Prostate gland (tissue), 2 donors: ENCODE data around the gene DYRK4. TPM values are rescaled to one million over a fixed set of nuclear protein-coding genes. Genes with fewer than 3 reads are reported as not detected.

Experiments used
- DNase-seq: peaks from one replicate; pipeline ENCODE4 v3.0.0-alpha.2; 2019; ENCODE audit warnings: low spot score
- H3K27ac ChIP-seq, 2 donors: fragments of 200-600 bp; sonication (generic); 2 replicates each; pipeline ENCODE4 v1.5.1; 2017 to 2019
- H3K27me3 ChIP-seq: fragments of 200-600 bp; sonication (generic); replicated peaks from 2 replicates; pipeline ENCODE4 v1.5.1; 2019; ENCODE audit not compliant: insufficient read depth
- H3K36me3 ChIP-seq, 2 donors: fragments of 200-600 bp; sonication (generic); 1 replicate in 1 of 2; 2 replicates in 1 of 2; pipeline versions ENCODE4 v1.5.1 to v1.8.1; 2017 to 2019
- H3K4me1 ChIP-seq: fragments of 200-600 bp; sonication (generic); replicated peaks from 2 replicates; pipeline ENCODE4 v1.5.1; 2019
- H3K4me3 ChIP-seq, 2 donors: fragments of 200-600 bp; sonication (generic); 2 replicates each; pipeline ENCODE4 v1.5.1; 2017 to 2019
- H3K9me3 ChIP-seq: fragments of 200-600 bp; sonication (generic); 2 replicates; pipeline ENCODE4 v1.5.1; 2017
- CTCF ChIP-seq, 4 experiments: fragments of 200-600 bp in 2 of 4; fragments of 450-650 bp in 2 of 4; sonication (generic) in 2 of 4; IDR thresholded peaks; 1 replicate in 3 of 4; 2 replicates in 1 of 4; pipeline ENCODE4 v1.5.1; 2016 to 2019; ENCODE audit warnings: antibody characterized with exemption in 4 of 4, mild to moderate bottlenecking in 2 of 4, moderate library complexity in 2 of 4
- POLR2A ChIP-seq: fragments of 450-650 bp; IDR thresholded peaks from one replicate; pipeline ENCODE4 v1.6.1; 2016; ENCODE audit warnings: antibody characterized with exemption, mild to moderate bottlenecking
- POLR2AphosphoS5 ChIP-seq: sonication (generic); formaldehyde crosslinking; IDR thresholded peaks from one replicate; pipeline ENCODE4 v1.6.1; 2017; ENCODE audit warnings: antibody characterized with exemption
- WGBS: methylation state at CpG from one replicate; pipeline ENCODE4 v1.1.5; 2018; 5-methylcytosine and 5-hydroxymethylcytosine counted together
- intact Hi-C: fragments of 100-400 bp; cut with DNase I; formaldehyde crosslinking; loops from one replicate; pipeline ENCODE4 v1.14.2; 2022
- total RNA-seq, 2 donors: library from RNA; depleted of rRNA; stranded (reverse); fragments of >200 nt; gene quantifications; one replicate each; pipeline ENCODE4 v1.1.0, GENCODE V29; 2016

Gene DYRK4
- total RNA-seq, 2 donors from 2014 or later = 42.2 to 61.2 TPM

GRCh38 chr12:4628406-4628805, 66.4 kb downstream of the DYRK4 start:
- H3K27ac ChIP-seq = no peak overlapping the region
- no peaks in the 10 kb centered on the region for H3K9me3 ChIP-seq
- no peak for TF ChIP-seq POLR2AphosphoS5
- TF ChIP-seq POLR2A = no peak
- TF ChIP-seq CTCF (IDR thresholded peaks at IDR 0.05) = no peak
- intact Hi-C loops = no loop called here
- no peaks in the 10 kb centered on the region for H3K36me3 ChIP-seq
- WGBS = 93% methylated on average over 10 of the region's 10 CpGs
- no peaks in the 10 kb centered on the region for H3K4me1 ChIP-seq
- no peak overlapping the region for H3K4me3 ChIP-seq
- no peak for DNase-seq
- H3K27me3 ChIP-seq = no peaks in the 10 kb centered on the region

- intact Hi-C loops = no loop called here
- WGBS = 42% methylated on average over 5 of the region's 5 CpGs
- Histone ChIP-seq H3K36me3 (no peaks in the 10 kb centered on the region), H3K27ac (no peak overlapping the region), H3K4me1 (no peaks in the 10 kb centered on the region), H3K4me3 (no peak overlapping the region), H3K9me3 (no peaks in the 10 kb centered on the region), H3K27me3 (no peaks in the 10 kb centered on the region)
- TF ChIP-seq CTCF (IDR thresholded peaks at IDR 0.05) (no peak), POLR2AphosphoS5 (no peak), POLR2A (no peak)
- DNase-seq = no peak
Observed at GRCh38 chr12:4630262-4630661, 68.3 kb downstream of the DYRK4 start.

DNA sequence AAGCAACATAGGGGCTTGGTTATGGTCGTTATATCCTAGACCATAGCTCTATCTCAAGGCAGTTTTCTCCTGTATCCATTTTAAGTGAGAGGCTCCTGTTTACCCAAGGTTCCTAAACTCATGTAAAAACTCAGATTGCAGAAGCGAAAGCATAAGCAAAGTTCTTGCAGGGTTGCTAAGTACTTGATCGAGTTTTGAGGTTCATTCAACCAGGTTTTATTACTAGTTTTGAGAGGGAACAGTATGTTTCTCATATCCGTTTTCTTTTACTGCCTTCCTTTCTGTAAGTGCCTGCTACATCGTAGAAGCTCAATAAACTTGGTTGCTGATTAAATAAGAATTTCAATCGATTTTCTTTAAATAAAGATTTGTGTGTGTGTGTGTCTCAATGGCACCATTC, 81.7 kb downstream of the DYRK4 start:
- no peak overlapping the region for H3K27ac ChIP-seq
- H3K36me3 ChIP-seq = no peaks in the 10 kb centered on the region
- H3K9me3 ChIP-seq = no peaks in the 10 kb centered on the region
- intact Hi-C loops = loop anchor here (10.0 kb wide), 1 partner anchor 109 kb away; the partner anchor contains the start of gene RAD51AP1
- no peak for DNase-seq
- no peaks in the 10 kb centered on the region for H3K4me1 ChIP-seq
- H3K4me3 ChIP-seq = no peak overlapping the region
- TF ChIP-seq POLR2AphosphoS5 = no peak
- TF ChIP-seq POLR2A = no peak
- no peak for TF ChIP-seq CTCF (IDR thresholded peaks at IDR 0.05)
- WGBS = 80% methylated on average over 6 of the region's 6 CpGs
- no peaks in the 10 kb centered on the region for H3K27me3 ChIP-seq

DNA sequence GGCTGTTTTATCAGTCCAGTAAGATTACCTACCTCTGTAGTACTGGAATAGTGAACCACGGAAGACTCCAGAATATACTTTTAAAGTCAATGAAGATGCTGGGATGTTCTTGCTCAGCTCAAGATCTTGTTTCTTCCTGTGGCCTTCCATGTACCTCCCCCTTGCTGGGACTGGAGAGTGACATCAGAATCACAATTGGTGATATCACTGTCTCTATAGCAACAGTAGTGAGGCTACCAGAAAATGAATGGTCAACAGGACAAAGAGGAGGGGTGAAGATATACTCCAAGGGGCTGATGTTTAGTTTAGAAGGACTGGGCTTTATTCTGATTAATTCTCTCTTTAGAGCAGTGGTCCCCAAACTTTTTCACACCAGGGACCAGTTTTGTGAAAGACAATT, 83.0 kb downstream of the DYRK4 start:
- Histone ChIP-seq H3K36me3 (no peaks in the 10 kb centered on the region), H3K4me3 (no peak overlapping the region), H3K4me1 (no peaks in the 10 kb centered on the region), H3K27me3 (no peaks in the 10 kb centered on the region), H3K27ac (no peak overlapping the region), H3K9me3 (no peaks in the 10 kb centered on the region)
- no peak for TF ChIP-seq CTCF (IDR thresholded peaks at IDR 0.05)
- TF ChIP-seq POLR2AphosphoS5 = no peak
- intact Hi-C loops = loop anchor here (5.0 to 10.0 kb wide), 2 partner anchors 33 to 110 kb away; partner anchors contain the start of gene RAD51AP1
- no peak for DNase-seq
- 100% methylated on average over 1 of the region's 1 CpG for WGBS

GRCh38 chr12:4648104-4648500, 86.1 kb downstream of the DYRK4 start:
- Histone ChIP-seq H3K36me3 (no peaks in the 10 kb centered on the region), H3K27me3 (no peaks in the 10 kb centered on the region), H3K27ac (peak overlapping the region; percentile 84 to 89), H3K4me1 (no peaks in the 10 kb centered on the region), H3K9me3 (no peaks in the 10 kb centered on the region), H3K4me3 (peak overlapping the region; percentile 73 to 78)
- intact Hi-C loops = loop anchor here (5.0 to 10.0 kb wide), 2 partner anchors 36 to 113 kb away; partner anchors contain the start of gene RAD51AP1
- 26% methylated on average over 4 of the region's 4 CpGs for WGBS
- no peak for DNase-seq
- TF ChIP-seq POLR2AphosphoS5 = no peak
